Activated T-cell treated with anti-CD3 and anti-CD28 coated beads for 24 hours (primary cell): Measurements from ENCODE around the gene TMOD1.
"Not testable (repeated sequence)": the region's sequence is repeated elsewhere in the genome, so short reads cannot be mapped to it uniquely, and the experiment has no call there.

Source experiments
- DNase-seq: peaks from one replicate; pipeline ENCODE4 v3.0.0-alpha.2; 2020; ENCODE audit warnings: low read depth

TMOD1 gene

DNA sequence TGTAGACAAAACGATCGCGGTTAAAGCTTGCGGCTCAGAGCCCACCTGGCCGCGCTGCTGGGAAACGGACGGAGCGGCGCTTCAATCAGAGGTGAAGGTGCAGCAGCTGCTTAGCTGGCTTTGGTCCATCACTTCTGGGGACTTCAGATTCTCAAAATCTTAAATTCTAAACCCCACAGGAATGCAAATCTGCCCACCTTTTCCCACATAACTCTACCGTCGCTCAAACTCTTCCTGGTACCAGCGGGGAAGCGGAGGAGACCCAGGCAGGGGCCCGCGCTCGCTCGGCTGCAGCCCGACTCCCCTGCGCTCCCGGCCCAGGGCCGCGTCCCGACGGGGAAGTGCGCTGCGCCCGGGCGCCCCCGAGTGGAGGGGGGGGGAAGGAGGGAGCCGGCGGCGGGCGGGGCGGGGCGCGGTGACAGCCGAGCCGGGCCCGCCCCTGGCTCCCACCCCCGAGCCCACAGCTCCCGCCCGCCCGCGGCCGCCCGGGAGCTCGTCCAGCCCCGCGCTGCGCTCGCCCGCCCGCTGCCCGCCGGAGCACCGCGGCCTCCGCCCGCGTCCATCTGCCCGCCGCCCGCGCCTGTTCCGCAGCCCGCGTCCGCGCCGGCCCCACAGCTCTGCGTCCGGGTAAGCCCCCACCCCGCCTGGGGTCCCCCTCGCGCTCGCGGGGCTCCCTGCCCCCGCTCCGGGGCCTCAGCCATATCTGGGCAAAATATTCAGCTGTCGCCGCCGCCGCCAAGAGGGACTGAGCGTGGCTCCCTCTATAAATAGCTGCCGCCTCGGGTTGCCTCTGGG is at the start of gene TMOD1:
Gene TMOD1 (plus strand): TSS at position 490 of the 795 bp plus-strand sequence. CDS start 22,523 bp downstream, outside the sequence.
- DNase-seq, result peak; percentile 22

DNA sequence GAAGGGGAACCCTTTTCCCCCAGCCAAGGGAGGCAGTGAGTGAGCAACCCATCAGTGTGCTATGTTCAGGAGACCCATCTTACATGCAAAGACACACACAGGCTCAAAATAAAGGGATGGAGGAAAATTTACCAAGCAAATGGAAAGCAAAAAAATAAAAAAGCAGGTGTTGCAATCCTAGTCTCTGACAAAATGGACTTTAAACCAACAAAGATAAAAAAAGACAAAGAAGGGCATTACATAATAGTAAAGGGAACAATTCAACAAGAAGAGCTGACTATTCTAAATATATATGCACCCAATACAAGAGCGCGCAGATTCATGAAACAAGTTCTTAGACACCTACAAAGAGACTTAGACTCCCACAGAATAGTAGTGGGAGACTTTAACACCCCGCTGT is 47.9 kb upstream of the TMOD1 start:
- not testable (repeated sequence) for DNase-seq

- DNase-seq, result not testable (repeated sequence)
Measured at GRCh38 chr9:97456841-97457240, 44.6 kb upstream of the TMOD1 start.

GRCh38 chr9:97459326-97459725 is 42.1 kb upstream of the TMOD1 start:
- no peak for DNase-seq

- DNase-seq, result no peak
Measured at GRCh38 chr9:97462159-97462558, 39.3 kb upstream of the TMOD1 start.

DNA sequence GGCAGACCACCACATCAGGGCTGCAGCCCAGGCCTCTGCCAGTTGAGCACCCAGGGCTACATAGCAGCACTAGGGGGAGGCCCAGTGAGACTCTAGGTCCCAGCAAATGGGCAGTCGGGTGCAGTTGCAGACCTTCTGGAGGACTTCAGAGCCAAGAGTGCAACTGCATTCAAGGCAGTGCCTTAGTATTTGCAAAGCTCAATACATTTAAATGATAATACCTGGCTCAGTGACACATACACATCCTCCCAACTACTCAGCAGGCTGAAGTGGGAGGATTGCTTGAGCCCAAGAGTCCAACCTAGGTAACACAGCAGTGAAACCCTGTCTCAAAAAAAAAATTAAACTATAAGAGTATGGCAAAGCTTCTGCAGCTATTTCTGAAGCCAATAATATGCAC is 38.6 kb upstream of the TMOD1 start:
- DNase-seq, result no peak

GRCh38 chr9:97468658-97469448 is 32.6 kb upstream of the TMOD1 start:
- peak; percentile 20 for DNase-seq

- no peak for DNase-seq
Measured at GRCh38 chr9:97470076-97470475, 31.4 kb upstream of the TMOD1 start.

GRCh38 chr9:97473717-97474116 is 27.7 kb upstream of the TMOD1 start:
- DNase-seq, result no peak

GRCh38 chr9:97474372-97474925 is 27.0 kb upstream of the TMOD1 start:
- no peak for DNase-seq

- no peak for DNase-seq
Measured at GRCh38 chr9:97475059-97475458, 26.4 kb upstream of the TMOD1 start.

GRCh38 chr9:97478301-97478981 is 23.0 kb upstream of the TMOD1 start:
- DNase-seq, result no peak

- DNase-seq, result no peak
Measured at GRCh38 chr9:97479496-97480159, 21.8 kb upstream of the TMOD1 start.

DNA sequence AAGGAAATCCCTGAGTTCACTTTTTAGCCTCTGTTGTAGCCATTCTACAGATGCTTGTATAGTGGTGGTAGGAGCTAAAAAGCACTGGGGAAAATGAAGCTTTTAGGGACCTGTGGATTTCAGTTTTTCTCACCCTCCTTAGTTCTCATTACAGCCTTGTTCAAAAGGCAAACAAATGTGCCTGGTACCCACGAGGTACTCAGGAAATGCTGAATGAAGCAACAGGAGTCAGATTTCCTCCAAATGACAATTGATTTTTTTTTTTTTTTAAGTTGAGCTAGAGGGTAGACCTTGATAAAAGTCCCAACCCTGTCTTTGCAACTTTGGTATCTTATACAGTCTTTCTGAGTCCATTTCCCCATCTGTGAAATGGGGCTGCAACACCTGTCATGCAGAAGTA is 21.3 kb upstream of the TMOD1 start:
- DNase-seq, result no peak

DNA sequence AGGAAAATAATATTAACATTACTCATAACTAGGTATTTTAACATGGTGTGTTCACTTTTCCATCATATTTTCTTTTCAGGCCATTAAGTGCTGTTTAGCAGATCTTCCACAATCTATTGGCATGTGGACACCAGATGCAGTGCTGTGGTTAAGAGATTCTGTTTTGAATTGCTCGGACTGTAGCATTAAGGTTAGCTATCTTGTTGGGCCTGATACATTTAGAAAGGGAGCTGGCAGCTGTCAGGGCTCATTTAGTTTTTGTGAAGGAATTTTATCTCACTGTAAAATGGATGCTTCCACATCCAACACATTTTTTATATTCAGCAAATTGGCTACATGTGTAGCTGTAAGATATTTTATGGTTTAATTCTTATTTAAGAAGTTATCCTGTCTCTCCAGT is 20.7 kb upstream of the TMOD1 start:
- no peak for DNase-seq

GRCh38 chr9:97484134-97484533 is 17.3 kb upstream of the TMOD1 start:
- no peak for DNase-seq

GRCh38 chr9:97487107-97487506 is 14.4 kb upstream of the TMOD1 start:
- DNase-seq, result no peak

DNA sequence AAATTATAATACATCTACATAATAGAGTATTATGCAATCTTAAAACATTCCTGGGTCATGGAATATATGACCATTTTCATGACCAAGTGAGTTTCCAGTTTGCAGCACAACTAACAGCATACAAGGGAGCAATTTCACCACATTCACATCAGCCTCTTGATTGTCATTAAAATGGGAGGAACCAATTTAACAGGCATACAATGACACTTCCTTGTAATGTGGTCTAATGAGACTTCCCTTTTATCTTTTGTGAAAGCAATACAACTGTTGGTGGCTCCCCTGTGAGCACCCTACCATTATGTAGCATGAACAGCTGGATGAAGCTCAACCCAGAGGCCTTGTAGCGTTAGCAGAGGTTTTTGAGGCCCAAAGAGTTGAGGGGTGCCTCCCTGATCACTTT is 13.6 kb upstream of the TMOD1 start:
- no peak for DNase-seq

GRCh38 chr9:97491216-97491999 is 10.1 kb upstream of the TMOD1 start:
- DNase-seq, result no peak

DNA sequence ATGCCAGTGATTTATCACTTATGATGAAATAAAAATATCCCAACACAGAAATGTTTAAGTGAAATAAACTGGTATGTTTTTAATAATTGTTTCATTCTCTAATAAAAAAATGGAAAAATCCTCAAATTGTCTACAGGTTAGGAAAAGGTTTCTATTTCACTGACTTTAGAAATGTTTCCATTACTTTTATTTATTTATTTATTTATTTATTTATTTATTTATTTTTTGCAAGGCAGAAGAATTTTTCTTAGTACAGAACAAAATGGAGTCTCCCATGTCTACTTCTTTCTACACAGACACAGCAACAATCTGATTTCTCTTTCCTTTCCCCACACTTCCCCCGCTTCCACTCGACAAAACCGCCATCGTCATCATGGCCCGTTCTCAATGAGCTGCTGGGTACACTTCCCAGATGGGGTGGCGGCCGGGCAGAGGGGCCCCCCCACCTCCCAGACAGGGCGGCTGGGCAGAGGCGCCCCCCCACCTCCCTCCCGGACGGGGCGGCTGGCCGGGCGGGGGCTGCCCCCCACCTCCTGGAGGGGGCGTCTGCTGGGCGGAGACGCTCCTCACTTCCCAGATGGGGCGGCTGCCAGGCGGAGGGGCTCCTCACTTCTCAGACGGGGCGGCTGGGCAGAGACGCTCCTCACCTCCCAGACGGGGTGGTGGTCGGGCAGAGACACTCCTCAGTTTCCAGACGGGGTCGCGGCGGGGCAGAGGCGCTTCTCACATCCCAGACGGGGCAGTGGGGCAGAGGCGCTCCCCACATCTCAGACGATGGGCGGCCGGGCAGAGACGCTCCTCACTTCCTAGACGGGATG is 3.7 kb upstream of the TMOD1 start:
- not testable (repeated sequence) for DNase-seq
